LNCAP (cell line): ENCODE measurements around the gene SDS.

Experiments
- TF ChIP-seq, protein P1 (sequence below): fragments of 450-650 bp; IDR thresholded peaks from 2 replicates; pipeline ENCODE4 v1.5.1; 2017; ENCODE audit warnings: mild to moderate bottlenecking

SDS gene

DNA sequence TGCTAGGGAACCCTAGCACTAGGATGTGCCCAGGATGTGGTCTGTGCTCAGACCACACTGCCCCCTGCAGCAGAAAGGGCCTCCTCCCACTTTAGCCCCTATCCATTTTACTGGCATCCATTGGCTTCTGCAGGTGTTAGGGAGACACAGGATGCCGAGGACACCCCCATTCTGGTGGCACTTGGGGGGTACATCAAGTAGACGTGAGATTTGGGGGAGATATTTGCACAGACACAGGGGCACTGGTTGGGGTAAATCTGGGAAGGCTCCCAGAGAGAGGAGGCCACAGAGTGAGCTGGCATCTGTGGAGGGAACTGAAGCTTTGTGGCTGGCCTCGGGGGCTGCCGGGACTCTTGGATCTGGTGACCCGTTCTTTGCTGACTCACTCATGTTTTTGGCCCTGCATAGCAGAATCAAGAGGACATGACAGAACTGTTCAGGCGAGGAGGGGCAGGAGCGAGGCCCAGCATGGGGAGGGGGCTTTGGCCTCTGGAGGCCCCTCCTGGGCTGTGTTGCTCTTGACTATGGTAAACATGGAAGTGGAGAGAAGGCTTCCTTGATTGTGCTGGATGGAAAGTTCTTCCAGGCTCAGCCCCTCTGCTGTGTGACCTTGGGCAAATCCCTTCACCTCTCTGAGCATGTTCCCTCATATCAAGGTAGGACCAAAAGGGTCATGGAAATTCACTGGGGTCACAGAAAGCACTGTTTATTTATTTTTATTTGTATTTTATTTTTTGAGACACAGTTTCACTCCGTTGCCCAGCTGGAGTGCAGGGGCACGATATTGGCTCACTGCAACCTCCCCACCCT lies 43.5 kb downstream of the SDS start:
- TF ChIP-seq, protein P1, sequence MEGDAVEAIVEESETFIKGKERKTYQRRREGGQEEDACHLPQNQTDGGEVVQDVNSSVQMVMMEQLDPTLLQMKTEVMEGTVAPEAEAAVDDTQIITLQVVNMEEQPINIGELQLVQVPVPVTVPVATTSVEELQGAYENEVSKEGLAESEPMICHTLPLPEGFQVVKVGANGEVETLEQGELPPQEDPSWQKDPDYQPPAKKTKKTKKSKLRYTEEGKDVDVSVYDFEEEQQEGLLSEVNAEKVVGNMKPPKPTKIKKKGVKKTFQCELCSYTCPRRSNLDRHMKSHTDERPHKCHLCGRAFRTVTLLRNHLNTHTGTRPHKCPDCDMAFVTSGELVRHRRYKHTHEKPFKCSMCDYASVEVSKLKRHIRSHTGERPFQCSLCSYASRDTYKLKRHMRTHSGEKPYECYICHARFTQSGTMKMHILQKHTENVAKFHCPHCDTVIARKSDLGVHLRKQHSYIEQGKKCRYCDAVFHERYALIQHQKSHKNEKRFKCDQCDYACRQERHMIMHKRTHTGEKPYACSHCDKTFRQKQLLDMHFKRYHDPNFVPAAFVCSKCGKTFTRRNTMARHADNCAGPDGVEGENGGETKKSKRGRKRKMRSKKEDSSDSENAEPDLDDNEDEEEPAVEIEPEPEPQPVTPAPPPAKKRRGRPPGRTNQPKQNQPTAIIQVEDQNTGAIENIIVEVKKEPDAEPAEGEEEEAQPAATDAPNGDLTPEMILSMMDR: no peak

DNA sequence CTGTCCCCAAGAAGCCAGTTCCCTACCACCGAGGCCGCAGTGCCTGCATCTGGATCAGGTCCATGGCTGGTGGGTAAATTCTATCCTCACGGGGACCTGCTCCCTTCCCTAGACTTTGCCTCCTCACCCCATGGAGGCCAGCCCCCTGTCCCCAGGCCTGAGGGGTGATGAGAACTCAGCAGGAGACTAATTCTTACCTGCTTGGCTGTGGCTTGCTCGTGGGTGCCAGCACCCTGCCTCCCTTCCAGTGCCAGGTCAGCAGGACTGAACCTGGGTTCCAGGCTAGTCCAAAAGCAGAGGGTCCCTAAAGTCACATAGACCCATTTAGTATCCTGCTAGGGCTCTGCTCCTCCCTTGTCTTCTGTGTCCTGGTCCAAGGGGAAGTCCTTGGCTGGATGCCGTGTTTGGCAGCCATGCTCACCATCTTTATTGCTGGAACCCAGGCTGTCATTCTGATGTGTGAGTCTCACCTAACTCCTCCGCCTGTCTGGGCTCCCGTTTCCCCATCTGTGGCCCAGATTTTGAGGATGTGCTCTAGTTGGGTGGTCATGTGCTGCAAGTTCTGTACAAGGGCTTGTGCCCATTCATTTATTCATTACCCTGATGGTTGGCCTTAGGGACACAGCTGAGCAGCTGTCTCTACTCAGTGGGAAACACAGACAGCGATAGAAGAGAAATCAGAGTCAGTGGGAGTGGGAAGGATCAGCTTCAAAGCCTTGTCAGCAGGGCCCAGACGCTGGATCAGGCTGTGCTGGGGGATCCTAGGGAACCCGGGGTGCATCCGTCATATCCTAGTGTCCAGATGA lies 44.4 kb downstream of the SDS start:
- TF ChIP-seq, protein P1: no peak

DNA sequence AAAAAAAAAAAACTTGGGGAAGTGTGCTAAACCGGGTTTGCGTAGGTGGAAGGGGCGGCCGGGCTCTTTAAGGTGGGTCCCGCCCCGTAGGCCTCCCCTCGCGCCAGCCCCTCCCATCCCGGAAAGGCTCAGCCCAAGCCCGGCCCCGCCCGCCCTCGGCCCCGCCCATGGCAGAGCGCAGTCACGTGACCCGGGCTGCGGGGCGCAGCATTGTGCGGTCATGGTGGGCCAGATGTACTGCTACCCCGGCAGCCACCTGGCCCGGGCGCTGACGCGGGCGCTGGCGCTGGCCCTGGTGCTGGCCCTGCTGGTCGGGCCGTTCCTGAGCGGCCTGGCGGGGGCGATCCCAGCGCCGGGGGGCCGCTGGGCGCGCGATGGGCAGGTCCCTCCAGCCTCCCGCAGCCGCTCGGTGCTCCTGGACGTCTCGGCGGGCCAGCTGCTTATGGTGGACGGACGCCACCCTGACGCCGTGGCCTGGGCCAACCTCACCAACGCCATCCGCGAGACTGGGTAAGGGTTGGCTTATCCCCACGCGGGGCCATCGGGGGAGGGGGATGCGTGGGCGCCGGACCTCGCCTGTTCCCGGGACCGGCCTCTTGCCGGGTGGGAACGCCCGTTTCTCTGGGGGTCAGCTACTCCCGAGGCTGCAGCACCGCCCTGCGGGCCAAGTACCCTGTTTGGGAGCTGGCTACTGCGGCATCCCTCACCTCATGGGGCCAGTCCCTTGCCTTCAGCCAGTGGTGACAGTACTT lies 45.1 kb downstream of the SDS start, which contains the start of gene PLBD2:
PLBD2 (plus strand) TSS at position 207 of the 752 bp plus-strand sequence; CDS start at position 221, 14 bp downstream.
- TF ChIP-seq, protein P1: no peak

DNA sequence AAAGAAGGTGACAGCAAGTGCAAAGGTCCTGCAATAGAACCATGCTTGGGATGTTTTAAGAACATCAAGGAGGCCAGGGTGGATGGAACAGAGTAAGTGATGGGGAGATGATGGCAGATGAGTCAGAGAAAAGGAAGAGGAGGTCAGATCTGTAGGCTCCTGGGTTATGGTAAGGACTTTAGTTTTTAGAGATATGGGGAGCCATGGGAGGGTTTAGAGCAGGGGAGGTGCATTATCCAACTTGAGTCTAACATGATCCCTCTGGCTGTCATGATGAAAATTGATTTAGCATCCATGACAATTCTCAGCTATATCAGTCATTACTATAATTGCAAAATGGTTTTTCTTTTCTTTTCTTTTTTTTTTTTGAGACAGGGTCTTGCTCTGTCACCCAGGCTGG lies 52.6 kb downstream of the SDS start:
- TF ChIP-seq, protein P1: no peak

DNA sequence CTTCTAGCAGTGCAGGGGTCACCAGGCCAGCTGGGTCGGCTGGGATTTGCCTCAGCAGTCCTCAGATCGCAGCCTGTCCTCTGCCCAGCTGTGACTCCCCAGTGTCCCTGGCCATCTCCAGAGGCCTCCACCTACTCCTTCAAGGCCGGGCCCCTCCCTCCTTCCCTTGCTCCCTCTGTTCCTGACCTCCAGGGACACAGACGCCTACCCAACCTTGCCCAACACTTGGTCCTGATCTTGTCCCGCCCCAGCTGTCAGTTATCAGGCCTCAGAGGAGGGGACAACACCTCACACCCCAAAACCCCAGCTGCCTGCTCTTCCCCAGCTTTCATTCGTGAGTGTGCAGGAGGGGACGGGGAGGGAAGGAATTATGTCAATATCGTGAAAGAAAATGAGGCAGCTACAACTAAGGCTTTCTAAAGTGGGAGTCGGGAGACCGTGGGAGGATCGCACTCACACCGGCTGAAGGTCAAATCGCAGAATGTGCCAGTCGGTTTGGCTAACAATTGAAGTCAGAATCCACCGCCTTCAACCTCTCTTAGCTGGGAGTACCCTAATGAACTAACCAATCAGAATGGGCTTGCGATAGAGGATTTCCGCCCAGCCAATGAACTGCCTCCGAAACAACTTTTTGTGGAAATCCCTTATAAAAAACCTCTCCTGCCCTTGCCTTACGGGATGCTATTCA lies 54.7 kb downstream of the SDS start:
- TF ChIP-seq, protein P1: no peak

DNA sequence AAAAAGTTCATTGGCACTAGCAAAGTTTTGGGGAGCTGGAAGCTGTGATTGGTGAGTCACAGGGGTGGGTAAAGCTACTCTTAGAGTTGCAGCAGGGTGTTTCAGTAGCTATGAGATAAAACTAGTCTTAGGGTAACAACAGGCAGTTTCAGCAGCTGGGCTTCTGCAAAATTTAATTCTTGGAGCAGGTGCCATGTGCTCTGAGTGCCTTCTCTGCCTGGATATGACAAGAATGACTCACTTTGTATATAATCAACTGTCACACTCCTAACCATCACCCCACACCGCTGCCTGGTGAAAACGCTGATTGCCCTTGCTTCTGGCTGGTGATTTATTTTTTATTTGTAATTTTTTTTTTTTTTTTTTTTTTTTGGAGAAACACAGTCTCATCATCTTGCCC lies 55.8 kb downstream of the SDS start:
- TF ChIP-seq, protein P1: no peak

DNA sequence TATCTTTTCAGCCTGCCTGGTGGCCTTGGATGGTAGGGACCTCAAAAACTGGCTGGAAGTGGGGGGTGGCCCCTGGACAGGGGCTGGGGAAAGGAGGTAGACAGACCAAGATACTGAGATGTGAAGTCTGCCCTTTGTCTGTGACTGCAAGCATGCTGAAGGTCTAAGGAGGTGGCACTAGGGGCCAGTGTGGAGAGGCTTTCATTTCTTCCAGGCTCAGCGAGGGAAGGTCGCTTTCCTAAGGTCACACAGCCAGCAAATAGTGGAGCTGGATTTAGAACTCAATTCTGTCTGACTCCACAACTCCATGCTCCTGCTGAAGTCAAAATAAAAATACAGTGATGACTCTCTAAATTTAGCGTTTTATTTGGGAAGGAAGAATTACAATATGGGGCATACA lies 56.6 kb downstream of the SDS start:
- TF ChIP-seq, protein P1: no peak
